ENCODE measurements around the gene ATP6AP1.

The ATP6AP1 gene

DNA sequence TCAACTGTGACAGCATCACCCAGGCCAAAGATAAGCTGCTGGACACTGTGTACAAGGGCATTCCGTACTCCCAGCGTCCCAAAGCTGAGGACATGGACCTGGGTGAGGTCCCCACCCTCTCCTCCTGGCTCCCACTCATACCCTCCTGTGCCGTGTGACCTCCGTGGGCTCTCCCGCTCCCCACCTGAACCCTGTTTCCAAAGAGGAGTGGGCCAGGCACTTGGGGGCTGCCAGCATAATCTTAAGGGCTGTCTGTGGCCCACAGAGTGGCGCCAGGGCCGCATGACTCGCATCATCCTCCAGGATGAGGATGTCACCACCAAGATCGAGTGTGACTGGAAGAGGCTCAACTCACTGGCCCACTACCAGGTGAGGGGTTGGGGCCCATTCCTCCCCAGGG lies 40.6 kb downstream of the ATP6AP1 start:
- TF ChIP-seq, protein P1, sequence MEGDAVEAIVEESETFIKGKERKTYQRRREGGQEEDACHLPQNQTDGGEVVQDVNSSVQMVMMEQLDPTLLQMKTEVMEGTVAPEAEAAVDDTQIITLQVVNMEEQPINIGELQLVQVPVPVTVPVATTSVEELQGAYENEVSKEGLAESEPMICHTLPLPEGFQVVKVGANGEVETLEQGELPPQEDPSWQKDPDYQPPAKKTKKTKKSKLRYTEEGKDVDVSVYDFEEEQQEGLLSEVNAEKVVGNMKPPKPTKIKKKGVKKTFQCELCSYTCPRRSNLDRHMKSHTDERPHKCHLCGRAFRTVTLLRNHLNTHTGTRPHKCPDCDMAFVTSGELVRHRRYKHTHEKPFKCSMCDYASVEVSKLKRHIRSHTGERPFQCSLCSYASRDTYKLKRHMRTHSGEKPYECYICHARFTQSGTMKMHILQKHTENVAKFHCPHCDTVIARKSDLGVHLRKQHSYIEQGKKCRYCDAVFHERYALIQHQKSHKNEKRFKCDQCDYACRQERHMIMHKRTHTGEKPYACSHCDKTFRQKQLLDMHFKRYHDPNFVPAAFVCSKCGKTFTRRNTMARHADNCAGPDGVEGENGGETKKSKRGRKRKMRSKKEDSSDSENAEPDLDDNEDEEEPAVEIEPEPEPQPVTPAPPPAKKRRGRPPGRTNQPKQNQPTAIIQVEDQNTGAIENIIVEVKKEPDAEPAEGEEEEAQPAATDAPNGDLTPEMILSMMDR (IDR thresholded peaks at IDR 0.05; ENCODE audit: low read length, missing control alignments) = no peak
- H3K4me3 ChIP-seq (replicated peaks; ENCODE audit: low read depth, low read length) = no peak overlapping the region

DNA sequence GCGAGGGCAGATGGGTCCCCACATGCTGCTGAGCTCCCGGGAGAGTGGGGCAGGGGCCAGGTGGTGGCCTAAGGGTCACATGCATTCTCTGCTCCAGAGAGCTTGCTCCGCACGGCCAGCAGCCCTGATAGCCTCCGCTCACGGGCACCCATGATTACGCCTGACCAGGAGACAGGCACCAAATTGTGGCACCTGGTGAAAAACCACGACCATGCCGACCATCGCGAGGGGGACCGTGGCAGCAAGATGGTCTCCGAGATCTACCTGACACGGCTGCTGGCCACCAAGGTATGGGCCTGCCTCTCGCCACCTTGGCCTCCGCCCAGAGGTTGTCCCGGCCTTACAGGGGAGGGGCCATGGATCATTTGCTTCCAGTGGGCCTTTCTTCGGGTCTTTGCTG lies 41.4 kb downstream of the ATP6AP1 start:
- TF ChIP-seq, protein P1 (IDR thresholded peaks at IDR 0.05; ENCODE audit: low read length, missing control alignments) = no peak
- no peak overlapping the region for H3K4me3 ChIP-seq (replicated peaks; ENCODE audit: low read depth, low read length)
- DNase-seq (ENCODE audit: low read depth) = no peak

More for the DNA sequence above, 40.6 kb downstream of the ATP6AP1 start:
- DNase-seq (ENCODE audit: low read depth) = no peak

DNA sequence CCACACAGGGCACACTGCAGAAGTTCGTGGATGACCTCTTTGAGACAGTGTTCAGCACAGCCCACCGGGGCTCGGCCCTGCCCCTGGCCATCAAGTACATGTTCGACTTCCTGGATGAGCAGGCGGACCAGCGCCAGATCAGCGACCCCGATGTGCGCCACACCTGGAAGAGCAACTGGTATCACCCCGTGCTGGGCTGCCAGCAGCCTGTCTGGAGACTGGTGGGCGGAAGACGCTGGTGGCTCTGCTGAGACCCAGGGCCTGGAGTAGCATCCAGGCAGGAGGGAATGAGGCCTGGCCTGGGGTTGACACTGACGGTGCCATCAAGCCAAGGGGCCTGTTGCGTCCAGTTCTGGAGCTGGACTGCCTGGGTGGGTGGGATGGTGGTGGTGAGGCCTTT lies 42.0 kb downstream of the ATP6AP1 start:
- TF ChIP-seq, protein P1 (IDR thresholded peaks at IDR 0.05; ENCODE audit: low read length, missing control alignments) = no peak
- DNase-seq (ENCODE audit: low read depth) = no peak
- no peak overlapping the region for H3K4me3 ChIP-seq (replicated peaks; ENCODE audit: low read depth, low read length)

DNA sequence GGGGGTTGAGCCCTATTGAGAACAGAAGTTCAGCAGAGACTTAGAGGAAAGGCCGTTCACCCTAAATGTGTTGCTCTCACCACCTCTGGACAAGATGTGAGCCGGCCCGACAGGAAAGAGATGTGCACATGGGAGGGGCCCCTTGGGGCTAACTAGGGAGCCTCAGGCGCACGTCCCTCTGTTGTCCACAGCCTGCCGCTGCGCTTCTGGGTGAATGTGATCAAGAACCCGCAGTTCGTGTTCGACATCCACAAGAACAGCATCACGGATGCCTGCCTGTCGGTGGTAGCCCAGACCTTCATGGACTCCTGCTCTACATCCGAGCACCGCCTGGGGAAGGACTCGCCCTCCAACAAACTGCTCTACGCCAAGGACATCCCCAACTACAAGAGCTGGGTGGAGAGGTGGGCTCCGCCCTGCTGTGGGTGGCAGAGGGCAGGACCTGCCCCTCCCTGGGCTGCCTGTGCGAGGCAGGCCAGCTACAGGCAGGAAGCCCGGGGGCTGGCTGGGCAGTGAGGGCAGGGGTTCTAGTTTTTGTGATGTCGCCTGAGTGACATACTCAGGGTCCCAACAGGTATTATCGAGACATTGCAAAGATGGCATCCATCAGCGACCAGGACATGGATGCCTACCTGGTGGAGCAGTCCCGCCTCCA lies 42.6 kb downstream of the ATP6AP1 start:
- no peak for DNase-seq (ENCODE audit: low read depth)
- no peak overlapping the region for H3K4me3 ChIP-seq (replicated peaks; ENCODE audit: low read depth, low read length)
- TF ChIP-seq, protein P1 (IDR thresholded peaks at IDR 0.05; ENCODE audit: low read length, missing control alignments) = no peak

DNA sequence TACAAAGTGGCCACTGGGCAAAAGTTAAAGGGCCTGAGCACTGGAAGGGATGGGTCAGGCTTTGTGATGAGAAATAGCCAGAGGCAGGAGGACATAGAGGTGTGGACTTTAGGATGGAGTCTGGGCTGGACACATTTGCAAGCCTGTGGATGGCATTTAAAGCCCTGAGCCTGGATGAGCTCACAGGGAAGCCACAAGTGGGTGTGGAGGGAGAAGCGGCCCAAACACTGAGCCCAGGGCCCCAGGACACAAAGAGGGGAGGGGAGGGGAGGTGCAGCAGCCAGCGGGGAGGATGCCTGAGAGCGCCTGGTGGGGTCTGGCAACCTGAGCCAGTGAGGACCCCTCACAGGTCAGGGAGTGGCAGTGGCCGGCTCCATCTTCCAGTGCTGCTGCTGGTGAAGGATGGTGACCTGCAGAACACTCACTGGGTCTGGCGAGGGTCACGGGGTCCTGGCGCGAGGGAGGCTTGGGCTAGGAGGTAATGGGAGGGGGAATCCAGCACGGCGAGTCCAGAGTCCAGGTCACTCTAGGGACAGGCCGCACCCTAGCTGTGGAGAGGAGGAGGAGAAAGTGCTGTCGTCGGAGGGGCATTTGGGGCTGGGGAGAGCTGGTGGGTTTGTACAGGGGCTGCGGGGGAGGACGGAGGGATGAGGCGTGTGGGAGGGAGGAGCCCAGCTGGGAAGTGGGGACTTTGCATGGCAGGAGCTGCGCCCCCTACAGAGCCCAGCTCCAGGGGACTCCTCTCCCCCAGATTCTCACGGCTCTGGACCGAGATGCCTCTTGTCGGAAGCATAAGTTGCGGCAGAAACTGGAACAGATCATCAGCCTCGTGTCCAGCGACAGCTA lies 43.6 kb downstream of the ATP6AP1 start:
- TF ChIP-seq, protein P1 (IDR thresholded peaks at IDR 0.05; ENCODE audit: low read length, missing control alignments) = no peak
- no peak for DNase-seq (ENCODE audit: low read depth)
- no peak overlapping the region for H3K4me3 ChIP-seq (replicated peaks; ENCODE audit: low read depth, low read length)

DNA sequence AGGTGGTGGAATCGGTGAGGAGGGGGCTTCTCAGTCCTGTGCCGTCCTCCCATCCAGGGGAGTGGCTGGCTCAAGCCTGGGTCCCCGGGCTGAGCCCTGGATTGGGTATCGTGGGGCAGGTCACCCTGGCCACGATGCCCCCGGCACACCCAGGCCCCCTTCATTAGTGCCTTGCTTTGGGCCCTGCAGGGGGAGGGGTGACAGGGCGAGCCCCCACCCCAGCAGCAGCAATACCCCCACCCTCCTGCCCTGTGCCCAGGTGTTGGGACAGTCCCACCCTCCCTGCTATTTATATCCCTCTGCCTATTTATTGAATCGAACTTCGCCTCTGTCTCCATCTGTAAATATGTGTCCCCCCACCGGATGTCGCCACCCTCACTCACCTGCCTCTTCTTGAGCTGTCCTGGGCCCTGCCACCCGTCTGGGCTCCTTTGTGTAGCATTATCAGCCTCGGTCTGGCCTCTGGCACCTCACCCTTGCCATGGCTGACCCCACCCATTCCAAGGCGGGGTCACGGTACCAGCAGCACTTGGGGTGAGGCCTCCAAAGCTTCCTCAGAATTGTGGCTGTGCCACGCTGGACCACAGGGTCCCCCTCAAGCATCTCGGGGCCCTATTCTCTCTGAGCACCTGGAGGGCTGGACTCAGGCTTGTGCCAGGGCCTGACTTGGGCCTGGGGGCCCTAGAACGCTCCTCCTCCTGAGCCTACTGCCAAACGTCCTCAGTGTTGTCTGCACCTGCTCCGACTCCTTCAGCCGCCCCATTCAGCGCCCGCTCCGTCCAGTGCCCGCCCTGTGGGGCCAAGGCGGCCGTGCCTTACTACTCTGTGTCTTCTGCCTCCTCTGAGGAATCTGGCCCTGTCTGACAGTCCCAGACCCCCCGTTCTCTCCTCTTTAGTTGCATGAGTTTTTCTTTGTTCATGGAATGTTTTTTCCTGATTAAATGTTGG lies 44.5 kb downstream of the ATP6AP1 start:
- TF ChIP-seq, protein P1 (IDR thresholded peaks at IDR 0.05; ENCODE audit: low read length, missing control alignments) = no peak
- no peak overlapping the region for H3K4me3 ChIP-seq (replicated peaks; ENCODE audit: low read depth, low read length)
- no peak for DNase-seq (ENCODE audit: low read depth)

All from fibroblast of pulmonary artery (primary cell).